HepG2 (cell line): Measurements from ENCODE around the gene CACNA1D. TPM values are rescaled to one million over a fixed set of nuclear protein-coding genes. Genes with fewer than 3 reads are reported as not detected.

Experiments used
- ATAC-seq: fragments of 200-7000 bp; cut with Tn5 transposase; 3 replicates; pipeline ENCODE4 v1.9.1; 2020; ENCODE audit warnings: mild to moderate bottlenecking, moderate library complexity
- BruUV-seq: library from RNA; stranded (reverse); fragments of 400-500 nt; replicated peaks from 2 replicates; lab custom pipeline; 2021; lab: Mats Ljungman, UMichigan
- CTCF ChIA-PET: fragments of 300-600 bp; formaldehyde crosslinking; extraction: SDS; loops from one replicate; lab custom pipeline; 2021; ENCODE audit warnings: low total read pairs, inconsistent platforms, low intra/inter-chr PET ratio; lab: Yijun Ruan, JAX
- POLR2A ChIA-PET: fragments of 350-600 bp; sonication (Branson Sonifier 250); formaldehyde crosslinking; loops from one replicate; lab custom pipeline; 2020; ENCODE audit warnings: antibody characterized with exemption, inconsistent platforms; lab: Yijun Ruan, JAX
- DNase-seq: peaks from one replicate; pipeline ENCODE4 v3.0.0-alpha.2; 2015; ENCODE audit warnings: low spot score
- FAIRE-seq: peaks from 3 replicates; lab custom pipeline; 2011; peaks lifted over from hg19 to GRCh38; lab: Jason Lieb, UNC
- H2AFZ ChIP-seq: one replicate; pipeline ENCODE4 v1.6.1; 2011; ENCODE audit warnings: low read length, inconsistent platforms
- H3K27ac ChIP-seq: fragments of 300-600 bp; 3 replicates; pipeline ENCODE4 v1.8.0; 2011; ENCODE audit warnings: mixed run types, mild to moderate bottlenecking, mixed read lengths, low read length, inconsistent platforms; ENCODE audit not compliant: insufficient read depth; ENCODE audit errors: extremely low read length
- H3K27me3 ChIP-seq, 2 experiments: fragments of 200-600 bp in 1 of 2; 2 replicates in 1 of 2; 3 replicates in 1 of 2; pipeline versions ENCODE4 v1.6.0 to v1.8.0; 2011; ENCODE audit warnings: low read length in 2 of 2, mild to moderate bottlenecking in 2 of 2, moderate library complexity in 2 of 2, inconsistent platforms in 1 of 2; ENCODE audit not compliant: insufficient read depth in 2 of 2, control insufficient read depth in 1 of 2
- H3K36me3 ChIP-seq, 2 experiments: fragments of 200-600 bp in 1 of 2; replicated peaks in 1 of 2; 2 replicates in 1 of 2; 3 replicates in 1 of 2; pipeline versions ENCODE4 v1.5.1 to v1.8.0; 2011; ENCODE audit warnings: low read length in 2 of 2, inconsistent platforms in 1 of 2; ENCODE audit not compliant: insufficient read depth in 2 of 2, control insufficient read depth in 1 of 2
- H3K4me1 ChIP-seq: 2 replicates; pipeline ENCODE4 v1.5.1; 2012; ENCODE audit warnings: low read length, inconsistent platforms; ENCODE audit not compliant: insufficient read depth
- H3K4me2 ChIP-seq: 2 replicates; pipeline ENCODE4 v1.6.0; 2011; ENCODE audit warnings: low read depth, low read length, inconsistent platforms
- H3K4me3 ChIP-seq, 3 experiments: fragments of 200-600 bp in 1 of 3; sonication (generic), shearing (Covaris generic) in 1 of 3; replicated peaks in 1 of 3; 2 replicates each; pipeline ENCODE4 v1.5.1; 2011 to 2016; ENCODE audit warnings: low read length in 3 of 3, inconsistent platforms in 2 of 3, low read depth in 2 of 3, mild to moderate bottlenecking in 2 of 3, control low read depth in 1 of 3, mixed read lengths in 1 of 3; ENCODE audit not compliant: insufficient read depth in 1 of 3
- H3K79me2 ChIP-seq: one replicate; pipeline ENCODE4 v1.6.1; 2011; ENCODE audit warnings: low read length, inconsistent platforms; ENCODE audit not compliant: insufficient read depth
- H3K9ac ChIP-seq: 2 replicates; pipeline ENCODE4 v1.6.0; 2011; ENCODE audit warnings: mild to moderate bottlenecking, low read depth, low read length, inconsistent platforms; ENCODE audit not compliant: insufficient read depth
- H3K9me3 ChIP-seq: 2 replicates; pipeline ENCODE4 v1.5.1; 2012; ENCODE audit warnings: mild to moderate bottlenecking, low read length
- H4K20me1 ChIP-seq: 2 replicates; pipeline ENCODE4 v1.6.0; 2011; ENCODE audit warnings: inconsistent platforms, mild to moderate bottlenecking, low read length, moderate library complexity; ENCODE audit not compliant: insufficient read depth
- CCAR2 ChIP-seq: fragments of 200-400 bp; formaldehyde crosslinking; optimal IDR thresholded peaks from 2 replicates; pipeline ENCODE3; 2018; ENCODE audit warnings: low read depth, mild to moderate bottlenecking, low read length, moderate library complexity
- MLLT10 ChIP-seq: sonication (generic); formaldehyde crosslinking; IDR thresholded peaks from 2 replicates; pipeline ENCODE4 v1.4.0; 2020; ENCODE audit warnings: missing genetic modification reagents
- RCOR2 ChIP-seq: IDR thresholded peaks from 2 replicates; pipeline ENCODE4 v1.6.1; 2016; ENCODE audit warnings: missing biosample characterization, missing genetic modification reagents
- ZNF263 ChIP-seq: sonication (generic); formaldehyde crosslinking; IDR thresholded peaks from 2 replicates; pipeline ENCODE4 v1.4.0; 2020; ENCODE audit warnings: missing genetic modification reagents
- ZNF441 ChIP-seq: sonication (generic); formaldehyde crosslinking; IDR thresholded peaks from 2 replicates; pipeline ENCODE4 v1.7.0; 2021; ENCODE audit warnings: missing genetic modification reagents, borderline replicate concordance
- ZNF562 ChIP-seq: sonication (generic); formaldehyde crosslinking; IDR thresholded peaks from 2 replicates; pipeline ENCODE4 v1.8.0; 2022; ENCODE audit warnings: missing genetic modification reagents, borderline replicate concordance
- ZSCAN21 ChIP-seq: sonication (generic); formaldehyde crosslinking; IDR thresholded peaks from 2 replicates; pipeline ENCODE4 v1.8.0; 2022; ENCODE audit warnings: mild to moderate bottlenecking, missing genetic modification reagents, moderate library complexity, borderline replicate concordance
- ZSCAN31 ChIP-seq: sonication (generic); formaldehyde crosslinking; IDR thresholded peaks from 2 replicates; pipeline ENCODE4 v1.5.0; 2020; ENCODE audit warnings: low read depth, mild to moderate bottlenecking, missing genetic modification reagents
- WGBS: methylation state at CpG from one replicate; pipeline ENCODE4 v1.1.6; 2017; ENCODE audit warnings: low lambda C conversion rate; 5-methylcytosine and 5-hydroxymethylcytosine counted together
- in situ Hi-C: cut with HindIII; loops from 2 replicates; pipeline ENCODE4 v1.10.0; 2017; ENCODE audit warnings: low pct_unique_long_range_greater_than_20kb; ENCODE audit not compliant: extremely low pct_ligation_motif_present
- intact Hi-C: fragments of 100-400 bp; cut with micrococcal nuclease; formaldehyde crosslinking; loops from one replicate; pipeline ENCODE4 v1.10.0; 2022; ENCODE audit not compliant: unreplicated experiment
- polyA plus RNA-seq, 8 experiments: library from polyadenylated mRNA; depleted of rRNA in 3 of 8; stranded (reverse) in 7 of 8; unstranded in 1 of 8; fragments of >200 nt; fragmentation: Illumina TruSeq in 4 of 8; extraction: Trizol in 4 of 8; gene quantifications; 2 replicates each; pipeline versions ENCODE4 v1.2.1 to v1.2.3, GENCODE V29; 2011 to 2016; ENCODE audit warnings: low read depth in 4 of 8, missing spikeins in 1 of 8, mixed read lengths in 1 of 8; ENCODE audit not compliant: insufficient read depth in 1 of 8
- total RNA-seq, 5 experiments: library from RNA; depleted of rRNA; stranded (reverse); fragments of >200 nt; fragmentation: Illumina TruSeq; extraction: Trizol; gene quantifications; 2 replicates each; pipeline ENCODE4 v1.2.3, GENCODE V29; 2016; ENCODE audit warnings: low read depth in 1 of 5
- TF ChIP-seq, protein P1 (sequence below): sonication (generic); formaldehyde crosslinking; IDR thresholded peaks from 2 replicates; pipeline ENCODE4 v1.4.0; 2020; ENCODE audit warnings: mild to moderate bottlenecking, missing genetic modification reagents

CACNA1D gene
- total and polyA plus RNA-seq, 2 of the 13 experiments (the other 11 are each of a cell fraction or from before 2014, with no cell fraction given) = 0.26 to 0.38 TPM

DNA sequence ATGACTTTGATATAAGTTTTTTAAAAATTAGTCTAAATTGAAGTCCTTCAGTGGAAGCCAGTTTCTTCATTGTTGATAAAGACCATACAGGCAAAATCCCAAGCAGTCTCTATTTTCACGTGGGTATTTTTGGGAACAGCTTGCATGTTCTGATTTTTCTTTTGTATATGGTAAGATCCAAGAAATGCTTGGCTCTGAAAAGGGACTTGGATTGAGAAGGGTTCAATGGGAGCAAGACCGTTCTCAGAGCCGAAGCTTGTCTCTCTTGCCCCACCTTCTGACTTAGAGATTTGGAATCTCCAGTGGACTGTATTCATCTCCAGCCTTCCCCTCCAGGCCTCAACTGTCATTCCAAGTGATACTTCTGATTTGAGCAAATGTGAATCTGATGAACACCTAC is 176.3 kb downstream of the CACNA1D start:
- ChIA-PET CTCF (no interaction called here), POLR2A (no interaction called here)
- no peak for ATAC-seq
- Histone ChIP-seq H3K9me3 (no peaks in the 10 kb centered on the region), H3K4me2 (no peak overlapping the region), H4K20me1 (no peaks in the 10 kb centered on the region), H3K79me2 (no peaks in the 10 kb centered on the region), H3K36me3 (no peaks in the 10 kb centered on the region), H3K4me1 (no peaks in the 10 kb centered on the region), H3K4me3 (no peak overlapping the region), H2AFZ (no peak overlapping the region), H3K9ac (no peak overlapping the region), H3K27ac (no peak overlapping the region), H3K27me3 (no peaks in the 10 kb centered on the region)
- no TSS peak for BruUV-seq
- 53% methylated on average over 3 of the region's 3 CpGs for WGBS
- TF ChIP-seq ZNF562 (CRISPR knock-in tag) (no peak), RCOR2 (no peak), ZSCAN31 (CRISPR knock-in tag) (no peak), ZNF263 (no peak), MLLT10 (CRISPR knock-in tag) (no peak), ZSCAN21 (no peak), ZNF441 (no peak), CCAR2 (no peak)
- TF ChIP-seq, protein P1, sequence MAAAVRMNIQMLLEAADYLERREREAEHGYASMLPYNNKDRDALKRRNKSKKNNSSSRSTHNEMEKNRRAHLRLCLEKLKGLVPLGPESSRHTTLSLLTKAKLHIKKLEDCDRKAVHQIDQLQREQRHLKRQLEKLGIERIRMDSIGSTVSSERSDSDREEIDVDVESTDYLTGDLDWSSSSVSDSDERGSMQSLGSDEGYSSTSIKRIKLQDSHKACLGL (CRISPR knock-in tag) = no peak
- intact Hi-C loops = no loop called here
- no peak for FAIRE-seq
- in situ Hi-C loops = no loop called here
- DNase-seq = no peak
